Stimulated activated CD4-positive, alpha-beta T cell treated with anti-CD3 and anti-CD28 coated beads, TNF-alpha, amount 100 ng/mL, for 1 hour (primary cell): Measurements from ENCODE around the gene DNAJA4.
"Not testable (repeated sequence)": the region's sequence is repeated elsewhere in the genome, so short reads cannot be mapped to it uniquely, and the experiment has no call there.

ENCODE experiments used
- DNase-seq, 3 donors: peaks; one replicate each; pipeline ENCODE4 v3.0.0-alpha.2; 2020; ENCODE audit warnings: low read depth in 3 of 3, low spot score in 1 of 3

DNAJA4 gene

DNA sequence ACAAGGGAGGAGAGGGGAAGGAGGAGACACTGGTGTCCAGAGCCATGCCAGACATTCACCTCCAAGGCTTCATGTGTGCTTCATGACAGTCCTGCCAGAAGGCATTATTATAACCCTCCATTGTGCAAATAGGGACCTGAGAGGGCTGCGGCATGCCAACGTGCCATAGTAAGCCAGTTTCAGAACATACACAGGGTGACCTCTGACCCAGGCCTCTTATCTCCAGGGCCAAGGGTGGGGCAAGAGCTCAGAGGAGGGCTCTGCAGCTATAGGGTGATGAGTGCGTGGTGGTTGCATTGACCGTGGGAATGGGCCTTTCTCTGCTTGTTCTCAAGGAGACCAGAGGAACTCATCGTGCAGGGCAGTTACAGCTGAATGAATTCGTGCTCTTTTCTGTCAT lies 20.3 kb upstream of the DNAJA4 start:
- DNase-seq: no peak

DNA sequence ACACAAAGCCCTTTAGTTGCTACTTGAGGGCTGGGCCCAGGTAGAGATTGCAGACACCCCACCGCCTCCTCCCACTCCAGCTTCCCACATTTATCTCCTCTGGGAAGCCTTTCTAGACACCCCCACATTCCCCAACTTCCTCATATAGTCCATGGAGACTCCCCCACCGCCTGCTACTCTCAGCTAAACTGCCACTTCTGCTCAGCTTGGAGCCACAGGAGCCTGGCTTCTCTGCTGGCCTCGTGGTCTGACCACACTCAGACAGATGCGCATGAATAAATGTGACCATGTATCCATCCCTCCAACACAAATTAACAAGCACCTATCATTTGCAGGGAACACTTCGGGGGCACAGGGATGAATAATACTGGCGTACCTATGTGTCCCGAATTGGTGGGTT lies 19.5 kb upstream of the DNAJA4 start:
- DNase-seq: no peak

DNA sequence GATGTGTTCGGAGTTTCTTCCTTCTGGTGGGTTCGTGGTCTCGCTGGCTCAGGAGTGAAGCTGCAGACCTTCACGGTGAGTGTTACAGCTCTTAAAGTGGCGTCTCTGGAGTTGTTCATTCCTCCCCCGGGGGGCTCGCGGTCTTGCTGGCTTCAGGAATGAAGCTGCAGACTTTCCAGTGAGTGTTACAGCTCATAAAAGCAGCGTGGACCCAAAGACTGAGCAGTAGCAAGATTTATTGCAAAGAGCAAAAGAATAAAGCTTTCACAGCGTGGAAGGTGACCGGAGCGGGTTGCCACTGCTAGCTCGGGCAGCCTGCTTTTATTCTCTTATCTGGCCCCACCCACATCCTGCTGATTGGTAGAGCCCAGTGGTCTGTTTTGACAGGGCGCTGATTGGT lies 19.0 kb upstream of the DNAJA4 start:
- not testable (repeated sequence) for DNase-seq

DNA sequence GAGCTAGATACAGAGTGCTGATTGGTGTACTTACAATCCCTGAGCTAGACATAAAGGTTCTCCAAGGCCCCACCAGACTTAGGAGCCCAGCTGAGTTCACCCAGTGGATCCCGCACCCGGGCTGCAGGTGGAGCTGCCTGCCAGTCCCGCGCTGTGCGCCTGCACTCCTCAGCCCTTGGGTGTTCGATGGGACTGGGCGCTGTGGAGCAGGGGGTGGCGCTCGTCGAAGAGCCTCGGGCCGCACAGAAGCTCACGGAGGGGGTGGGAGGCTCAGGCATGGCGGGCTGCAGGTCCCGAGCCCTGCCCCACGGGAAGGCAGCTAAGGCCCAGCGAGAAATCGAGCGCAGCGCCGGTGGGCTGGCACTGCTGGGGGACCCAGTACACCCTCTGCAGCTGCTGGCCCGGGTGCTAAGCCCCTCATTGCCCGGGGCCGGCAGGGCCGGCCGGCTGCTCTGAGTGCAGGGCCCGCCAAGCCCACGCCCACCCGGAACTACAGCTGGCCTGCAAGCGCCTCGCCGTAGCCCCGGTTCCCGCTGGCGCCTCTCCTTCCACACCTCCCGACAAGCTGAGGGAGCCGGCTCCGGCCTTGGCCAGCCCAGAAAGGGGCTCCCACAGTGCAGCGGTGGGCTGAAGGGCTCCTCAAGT lies 18.3 kb upstream of the DNAJA4 start:
- not testable (repeated sequence) for DNase-seq

DNA sequence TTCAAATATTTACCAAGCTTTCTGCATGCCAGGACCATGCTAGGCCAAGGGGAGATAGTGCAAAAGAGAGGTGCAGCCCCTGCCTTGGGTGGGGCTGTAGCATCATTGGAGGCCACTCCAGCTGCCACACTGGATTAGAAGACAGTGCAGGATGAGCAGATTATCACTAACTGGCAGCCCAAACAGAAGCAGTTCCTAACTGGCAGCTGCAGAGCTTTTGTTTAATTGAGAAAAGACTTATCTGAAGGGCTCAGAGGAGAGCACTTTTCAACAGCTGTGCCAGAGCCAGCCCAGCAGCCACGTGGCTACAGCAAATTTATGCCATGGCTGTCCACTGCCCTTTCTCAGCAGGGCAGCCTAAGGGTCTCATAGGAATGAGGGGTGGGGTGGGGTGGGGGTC lies 16.5 kb upstream of the DNAJA4 start:
- DNase-seq: no peak

DNA sequence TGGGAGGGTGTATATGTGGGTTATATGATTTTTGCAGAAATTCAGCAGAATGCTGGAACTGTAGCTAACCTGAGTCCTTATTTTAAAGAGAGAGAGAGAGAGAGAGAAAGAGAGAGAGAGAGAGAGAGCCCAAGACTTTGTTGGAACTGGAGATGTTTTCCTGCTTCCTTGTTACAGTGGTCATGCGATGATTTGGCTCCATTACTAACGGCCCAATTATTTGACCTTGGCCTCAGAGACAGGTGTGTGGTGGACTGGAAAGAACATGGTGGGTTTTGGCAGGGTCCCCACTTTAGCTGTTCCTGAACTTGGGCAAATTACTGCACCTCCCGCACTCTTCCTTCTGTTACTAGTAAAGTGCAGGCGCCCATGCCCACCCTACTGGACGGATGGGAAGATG lies 15.2 kb upstream of the DNAJA4 start:
- no peak for DNase-seq

DNA sequence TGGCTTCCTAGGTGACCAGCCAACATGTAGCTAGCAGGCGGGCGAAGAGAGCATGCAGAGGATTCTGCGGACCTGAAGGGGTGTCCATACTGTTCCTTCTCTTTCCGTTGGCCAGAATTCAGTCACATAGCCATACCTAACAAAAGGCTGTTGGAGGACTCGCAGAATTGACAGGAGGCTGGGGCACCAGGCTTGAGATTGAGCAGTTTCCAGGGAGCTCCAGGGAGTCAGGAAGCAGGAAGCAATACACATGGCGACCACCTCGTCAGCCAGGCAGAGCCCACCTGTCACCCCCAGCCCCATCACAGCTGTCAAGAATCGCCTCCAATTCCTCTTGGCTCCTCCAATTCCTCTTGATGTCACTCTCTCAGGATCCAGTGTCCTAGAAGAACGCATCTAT lies 13.2 kb upstream of the DNAJA4 start:
- DNase-seq: no peak

DNA sequence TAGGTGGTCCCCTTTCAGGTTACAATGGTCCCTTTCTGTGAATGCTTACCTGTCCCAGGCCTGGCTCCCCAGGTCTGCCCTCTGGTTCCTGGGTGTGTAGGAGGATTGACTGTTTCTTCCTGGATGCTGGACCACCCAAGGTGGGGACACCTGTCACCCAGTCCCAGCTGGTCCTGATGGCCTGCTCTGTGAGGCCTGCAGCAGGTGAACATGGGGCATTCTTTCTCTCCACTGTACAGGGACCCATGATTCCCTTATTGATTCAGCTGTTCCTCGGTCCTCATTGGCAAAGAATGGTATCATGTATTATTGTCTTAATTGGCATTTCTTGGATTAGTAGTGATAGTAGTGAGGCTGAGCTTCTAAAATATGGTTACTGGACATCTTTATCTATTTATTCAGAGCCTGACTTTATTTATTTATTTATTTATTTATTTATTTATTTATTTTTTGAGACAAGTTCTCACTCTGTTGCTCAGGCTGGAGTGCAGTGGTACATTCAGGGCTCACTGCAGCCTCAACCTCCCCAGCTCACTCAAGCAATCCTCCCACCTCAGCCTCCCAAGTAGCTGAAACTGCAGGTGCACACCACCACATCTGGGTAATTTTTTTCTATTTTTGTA lies 8.8 kb upstream of the DNAJA4 start:
- DNase-seq: no peak

DNA sequence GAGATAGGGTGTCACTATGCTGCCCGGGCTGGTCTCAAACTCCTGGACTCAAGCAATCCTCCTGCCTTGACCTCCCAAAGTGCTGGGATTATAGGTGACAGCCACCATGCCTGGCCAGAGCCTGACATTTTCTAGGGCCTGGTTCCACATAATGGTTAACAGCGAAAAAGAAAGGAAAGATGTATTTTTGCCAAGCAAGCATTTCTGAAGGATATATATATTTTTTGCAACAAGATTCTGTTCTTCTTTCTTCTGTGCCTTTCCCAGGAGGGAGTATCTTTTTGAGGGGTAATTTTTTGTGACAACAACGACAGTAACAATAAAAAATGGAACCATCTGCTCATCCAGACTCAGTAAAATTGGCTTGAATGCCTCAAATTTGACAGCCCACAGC lies 8.3 kb upstream of the DNAJA4 start:
- DNase-seq: no peak

DNA sequence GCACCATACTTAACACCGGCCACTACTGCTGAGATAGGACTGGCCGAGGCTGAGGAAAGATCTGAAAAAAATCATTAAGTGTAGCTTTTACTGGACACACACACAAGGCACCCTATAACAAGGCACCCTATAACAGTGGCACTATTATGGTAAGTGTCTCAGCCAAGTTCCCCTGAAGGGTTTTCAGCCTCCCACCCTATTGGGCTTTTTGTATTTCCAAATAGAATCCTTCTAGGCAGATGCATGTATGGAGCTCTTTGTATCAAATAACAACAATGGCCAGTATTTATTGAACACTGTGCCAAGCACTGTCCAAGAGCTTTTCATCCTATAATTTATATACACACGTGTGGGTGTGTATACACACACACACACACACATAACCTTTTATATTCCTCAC lies 6.7 kb upstream of the DNAJA4 start:
- no peak for DNase-seq

DNA sequence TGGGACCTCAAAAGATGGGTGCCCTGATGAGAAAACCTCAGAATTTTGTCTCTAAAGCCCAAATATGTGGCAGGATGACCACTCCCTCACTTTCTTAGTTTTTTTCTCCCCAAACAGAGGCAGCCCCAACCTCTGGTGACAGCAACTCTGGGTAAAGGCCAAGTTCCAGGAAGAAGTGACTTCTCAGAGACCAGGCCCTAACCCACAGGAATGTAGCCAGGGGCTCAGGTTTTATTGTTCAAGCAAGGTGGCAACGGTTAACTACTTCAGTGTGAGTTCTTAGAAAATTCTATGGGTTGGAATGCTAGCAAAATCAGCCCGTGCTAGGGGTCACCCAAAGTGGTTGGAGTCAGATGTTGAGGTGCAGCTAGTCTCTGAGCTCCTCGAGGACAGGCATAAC lies 5.1 kb upstream of the DNAJA4 start:
- DNase-seq: no peak

DNA sequence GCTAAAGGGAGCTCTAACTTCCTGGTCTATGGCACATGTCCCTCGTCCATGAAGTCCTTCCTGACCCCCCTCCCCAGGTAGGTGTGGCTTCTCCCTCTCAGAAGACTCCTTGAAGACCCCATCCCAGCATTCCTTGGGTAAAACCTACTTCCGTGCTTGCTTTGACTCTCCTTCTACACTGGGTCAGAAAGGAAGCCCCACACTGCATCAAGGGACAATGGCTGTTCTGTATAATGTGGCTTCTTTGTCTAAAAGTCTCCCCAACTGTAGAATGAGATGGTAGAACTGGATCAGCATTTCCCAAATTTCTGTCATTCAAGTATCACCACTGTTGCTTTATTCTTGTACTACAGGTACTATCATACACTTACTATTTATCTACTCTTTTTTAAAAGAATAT lies 3.9 kb upstream of the DNAJA4 start:
- DNase-seq: no peak

DNA sequence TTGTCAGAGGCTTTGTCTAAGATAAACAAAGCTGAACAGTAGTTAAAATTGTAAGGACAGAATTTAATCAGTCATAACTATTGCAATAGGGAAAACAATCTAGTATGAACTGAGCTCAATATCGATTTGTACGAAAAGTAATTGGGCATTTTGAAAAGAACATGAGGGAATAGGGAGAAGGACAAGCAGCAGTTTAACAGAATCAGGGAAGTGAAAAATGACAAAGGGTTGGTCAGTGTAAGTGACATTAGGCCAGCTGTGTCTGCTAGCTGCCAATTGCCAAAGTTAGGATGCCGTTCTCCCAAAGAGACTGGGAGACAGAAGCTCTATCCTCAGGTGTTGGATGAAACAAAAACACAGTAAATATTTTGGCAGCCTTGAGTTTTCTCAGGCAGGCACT lies 3.3 kb upstream of the DNAJA4 start:
- no peak for DNase-seq

DNA sequence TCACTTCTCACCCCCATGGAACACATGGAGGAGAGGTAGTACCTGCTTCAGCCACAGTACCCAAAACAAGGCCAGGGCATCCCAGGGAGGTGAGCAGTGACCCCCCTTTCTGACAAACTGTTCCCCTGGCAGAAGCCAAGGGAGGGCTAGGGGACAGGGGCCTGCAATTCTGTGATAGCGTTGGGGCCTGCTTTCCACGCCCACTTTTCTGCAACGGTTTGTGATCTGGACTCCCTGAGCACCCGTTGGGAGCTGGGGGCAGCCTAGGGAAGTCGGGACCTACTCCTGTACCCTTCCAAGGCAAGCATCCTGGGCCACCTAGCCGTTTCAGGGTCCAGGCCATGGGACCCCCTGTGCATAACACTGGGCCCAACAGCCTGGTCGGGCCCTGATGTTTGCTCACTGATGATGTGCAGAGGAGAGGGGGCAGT lies 996 bp upstream of the DNAJA4 start:
- DNase-seq: no peak

DNA sequence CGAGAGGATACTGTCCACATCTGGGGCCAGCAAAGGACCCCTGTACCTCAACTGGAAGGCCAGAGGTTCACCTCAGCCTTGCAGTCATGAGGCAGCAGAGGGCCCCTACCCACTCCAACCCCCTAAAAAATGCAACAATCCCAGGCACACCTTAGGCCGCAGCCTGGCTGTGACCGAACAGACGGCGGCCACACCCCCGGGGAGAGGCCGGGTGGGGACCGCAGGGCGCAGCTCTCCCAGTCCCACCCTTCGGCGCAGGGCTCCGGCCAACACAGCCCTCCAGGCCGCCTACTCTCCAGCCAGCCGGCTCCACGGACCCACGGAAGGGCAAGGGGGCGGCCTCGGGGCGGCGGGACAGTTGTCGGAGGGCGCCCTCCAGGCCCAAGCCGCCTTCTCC lies 457 bp upstream of the DNAJA4 start:
- DNase-seq: no peak

DNA sequence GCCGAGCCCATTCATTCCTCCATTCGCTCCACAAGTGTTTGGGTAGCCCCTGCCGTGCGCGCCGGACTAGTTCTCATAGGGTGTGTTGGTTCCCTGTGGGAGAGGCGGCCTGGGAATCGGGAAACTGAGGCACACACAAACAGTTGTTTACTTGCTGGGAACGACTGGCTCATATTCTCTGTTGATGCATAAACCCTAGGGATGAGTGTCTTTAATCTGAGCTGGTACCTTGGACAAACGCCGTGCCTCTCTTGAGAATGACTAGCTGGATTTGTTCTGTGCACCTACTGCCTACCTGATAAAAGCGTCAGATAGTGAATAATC lies 737 bp downstream of the DNAJA4 start:
- no peak for DNase-seq

DNA sequence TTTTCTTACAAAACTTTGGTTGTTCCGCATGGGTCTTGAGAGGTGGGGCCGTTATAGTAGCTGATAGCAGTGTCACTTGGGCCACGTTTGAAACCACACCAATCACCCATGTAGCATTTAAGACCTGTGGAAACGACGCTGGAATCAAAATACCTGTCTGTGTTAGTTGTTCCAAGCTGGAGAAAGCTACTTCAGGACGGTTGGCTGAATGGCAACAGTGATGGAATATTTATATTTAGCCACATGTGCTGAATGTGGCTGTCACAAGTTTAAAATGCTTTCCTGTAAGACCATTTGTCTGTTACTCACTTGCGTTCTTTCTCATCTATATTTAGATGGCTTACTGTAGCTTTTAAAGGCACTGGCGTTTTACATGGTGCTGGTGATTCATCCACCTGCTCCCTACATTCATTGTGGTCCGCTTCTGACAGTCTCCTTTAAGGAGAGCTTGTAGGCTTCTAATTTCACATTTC lies 1.4 kb downstream of the DNAJA4 start:
- no peak for DNase-seq

DNA sequence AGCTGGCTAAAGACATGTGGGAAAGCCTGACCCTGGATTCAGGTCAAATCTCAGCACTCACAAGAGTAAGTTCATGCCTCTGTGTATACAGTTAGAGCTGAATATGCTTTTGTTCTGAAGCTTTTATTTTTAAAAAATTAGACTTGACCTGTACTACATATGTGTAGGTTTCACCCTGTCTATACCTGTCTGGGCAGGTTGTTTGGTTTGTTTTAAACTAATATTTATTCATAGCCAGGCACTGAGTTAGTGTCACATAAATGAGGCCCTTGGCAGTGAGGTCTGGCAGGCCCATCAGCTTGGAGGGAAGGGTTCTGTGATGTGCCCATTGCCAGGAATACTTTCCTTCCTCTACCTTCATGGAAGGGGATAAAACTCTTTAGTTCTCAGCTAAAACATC lies 1.9 kb downstream of the DNAJA4 start:
- no peak for DNase-seq

DNA sequence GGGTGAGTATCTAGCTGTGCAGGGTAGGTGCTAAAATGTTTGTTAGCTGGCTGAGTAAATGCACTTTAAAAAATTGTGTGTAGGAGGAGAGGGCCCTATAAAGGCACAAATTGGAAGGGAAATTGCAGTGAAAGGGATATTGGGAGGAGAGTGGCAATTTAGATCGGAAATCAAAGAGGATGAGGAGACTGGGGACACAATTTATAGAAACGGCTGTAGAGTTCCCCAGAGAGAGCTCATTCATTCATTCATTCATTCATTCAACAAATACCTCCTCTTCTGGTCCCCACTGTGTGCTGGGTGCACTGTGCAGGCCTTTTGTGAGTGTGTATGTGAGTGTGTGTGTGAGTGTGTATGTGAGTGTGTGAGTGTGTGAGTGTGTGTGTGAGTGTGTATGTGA lies 2.4 kb downstream of the DNAJA4 start:
- no peak for DNase-seq

DNA sequence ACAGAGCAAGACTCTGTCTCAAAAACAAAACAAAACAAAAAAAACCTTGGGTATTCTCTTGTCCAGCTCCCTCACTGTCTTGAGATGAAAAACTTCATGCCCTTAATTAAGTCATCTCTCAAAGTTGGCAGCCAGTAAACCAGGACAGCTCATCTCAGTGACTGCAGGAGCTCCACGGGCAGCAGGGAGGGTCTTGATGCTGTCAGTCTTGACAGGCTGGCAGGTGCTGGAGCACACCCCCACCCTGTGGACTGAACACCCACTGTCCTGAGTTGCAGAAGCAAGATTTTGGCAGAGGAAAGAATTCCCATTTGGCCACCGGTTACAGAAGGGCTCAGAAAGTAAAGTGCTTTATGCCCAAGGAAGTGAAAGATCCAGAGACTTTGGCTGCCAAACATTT lies 8.0 kb downstream of the DNAJA4 start:
- DNase-seq: no peak

DNA sequence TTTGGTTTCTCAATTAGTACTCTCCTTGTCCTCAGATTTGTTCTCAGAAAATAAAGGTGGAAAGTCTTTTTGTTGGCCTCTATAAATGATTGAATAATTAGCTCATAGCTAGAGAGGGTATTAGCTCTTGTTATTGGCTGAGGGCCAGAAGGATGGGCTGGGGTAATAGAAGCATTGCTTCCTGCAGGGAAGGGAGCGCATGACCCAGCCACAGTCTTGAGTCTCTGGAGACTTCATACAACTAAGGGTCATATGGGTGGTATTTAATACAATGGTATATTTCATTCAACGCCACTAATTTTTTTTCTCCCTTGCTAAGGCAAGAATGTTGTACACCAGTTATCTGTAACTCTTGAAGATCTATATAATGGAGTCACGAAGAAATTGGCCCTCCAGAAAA lies 8.4 kb downstream of the DNAJA4 start:
- no peak for DNase-seq

DNA sequence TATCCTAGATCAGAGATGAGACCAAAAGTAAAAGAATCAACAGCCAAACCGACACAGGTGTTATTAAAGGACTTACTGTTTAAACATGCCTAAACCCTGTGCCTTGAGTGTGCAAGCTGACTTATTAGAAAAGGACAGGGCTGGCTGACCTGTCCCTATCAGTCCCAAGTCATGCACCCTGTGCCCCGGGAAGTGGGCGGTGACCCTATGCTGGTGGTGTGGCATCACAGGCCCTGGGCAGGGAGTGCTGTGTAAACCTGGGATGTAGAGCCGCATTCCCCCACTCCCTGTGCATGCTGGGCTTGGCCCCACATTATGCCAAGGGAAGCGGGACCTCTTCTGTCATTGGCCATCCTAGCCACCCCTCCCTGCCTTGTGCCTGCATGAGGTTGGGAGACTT lies 10.6 kb downstream of the DNAJA4 start:
- no peak for DNase-seq
